H9 (cell line): ENCODE data around the gene KIAA1586. TPM values are rescaled to one million over a fixed set of nuclear protein-coding genes. Genes with fewer than 3 reads are reported as not detected.

Experiments used
- DNase-seq: peaks from one replicate; pipeline ENCODE4 v3.0.0-alpha.2; 2017
- H2AFZ ChIP-seq: one replicate; pipeline ENCODE4 v1.6.1; 2013; ENCODE audit warnings: mild to moderate bottlenecking, low read length, control low read depth, moderate library complexity
- H2AK5ac ChIP-seq: 2 replicates; pipeline ENCODE4 v1.6.1; 2013; ENCODE audit warnings: low read length, control low read depth, mixed read lengths; ENCODE audit not compliant: insufficient read length
- H2BK120ac ChIP-seq: one replicate; pipeline ENCODE4 v1.6.1; 2013; ENCODE audit warnings: low read depth, mild to moderate bottlenecking, low read length, control low read depth, inconsistent platforms; ENCODE audit not compliant: poor library complexity, severe bottlenecking
- H2BK12ac ChIP-seq: 2 replicates; pipeline ENCODE4 v1.6.1; 2013; ENCODE audit warnings: low read length, control low read depth, mixed read lengths, low read depth; ENCODE audit not compliant: insufficient read length
- H2BK15ac ChIP-seq: 2 replicates; pipeline ENCODE4 v1.6.1; 2013; ENCODE audit warnings: low read depth, low read length, control low read depth
- H2BK20ac ChIP-seq: one replicate; pipeline ENCODE4 v1.6.1; 2013; ENCODE audit warnings: low read depth, mild to moderate bottlenecking, low read length, control low read depth, inconsistent platforms; ENCODE audit not compliant: poor library complexity, severe bottlenecking
- H2BK5ac ChIP-seq: 2 replicates; pipeline ENCODE4 v1.6.1; 2013; ENCODE audit warnings: low read length, control low read depth, mixed read lengths; ENCODE audit not compliant: insufficient read length
- H3K14ac ChIP-seq: 2 replicates; pipeline ENCODE4 v1.6.1; 2013; ENCODE audit warnings: low read length, control low read depth; ENCODE audit not compliant: insufficient read depth
- H3K18ac ChIP-seq: 2 replicates; pipeline ENCODE4 v1.6.1; 2013; ENCODE audit warnings: low read depth, mild to moderate bottlenecking, mixed read lengths, low read length, control low read depth; ENCODE audit not compliant: insufficient read length
- H3K23ac ChIP-seq: 2 replicates; pipeline ENCODE4 v1.6.1; 2013; ENCODE audit warnings: low read length, control low read depth, mixed read lengths, low read depth; ENCODE audit not compliant: insufficient read length
- H3K23me2 ChIP-seq: 2 replicates; pipeline ENCODE4 v1.6.1; 2013; ENCODE audit warnings: low read depth, mild to moderate bottlenecking, mixed read lengths, low read length, control low read depth; ENCODE audit not compliant: insufficient read length, poor library complexity, severe bottlenecking
- H3K27ac ChIP-seq: 2 replicates; pipeline ENCODE4 v1.5.1; 2013; ENCODE audit warnings: low read length, control low read depth, mixed read lengths, low read depth; ENCODE audit not compliant: insufficient read length
- H3K27me3 ChIP-seq: 2 replicates; pipeline ENCODE4 v1.6.1; 2013; ENCODE audit warnings: low read length, control low read depth, inconsistent platforms; ENCODE audit not compliant: insufficient read depth
- H3K4ac ChIP-seq: 2 replicates; pipeline ENCODE4 v1.6.1; 2013; ENCODE audit warnings: low read depth, mild to moderate bottlenecking, control low read depth, inconsistent platforms, low read length, moderate library complexity
- H3K4me1 ChIP-seq: 2 replicates; pipeline ENCODE4 v1.6.1; 2013; ENCODE audit warnings: low read length, control low read depth, inconsistent platforms; ENCODE audit not compliant: insufficient read depth
- H3K4me2 ChIP-seq: 2 replicates; pipeline ENCODE4 v1.6.1; 2013; ENCODE audit warnings: low read length, control low read depth, mixed read lengths; ENCODE audit not compliant: insufficient read length, insufficient read depth
- H3K56ac ChIP-seq: 2 replicates; pipeline ENCODE4 v1.6.1; 2013; ENCODE audit warnings: low read depth, mild to moderate bottlenecking, mixed read lengths, low read length, control low read depth; ENCODE audit not compliant: insufficient read length
- H3K79me1 ChIP-seq: 2 replicates; pipeline ENCODE4 v1.6.1; 2013; ENCODE audit warnings: low read depth, mild to moderate bottlenecking, moderate library complexity, low read length, control low read depth, inconsistent platforms; ENCODE audit not compliant: insufficient read depth, poor library complexity, severe bottlenecking
- H3K79me2 ChIP-seq: 2 replicates; pipeline ENCODE4 v1.6.1; 2013; ENCODE audit warnings: low read length, control low read depth, inconsistent platforms; ENCODE audit not compliant: insufficient read depth
- H3K9ac ChIP-seq: 2 replicates; pipeline ENCODE4 v1.6.1; 2013; ENCODE audit warnings: low read length, control low read depth, mixed read lengths; ENCODE audit not compliant: insufficient read length; ENCODE audit errors: extremely low read depth
- H3K9me3 ChIP-seq: one replicate; pipeline ENCODE4 v1.6.1; 2013; ENCODE audit warnings: low read depth, low read length, inconsistent platforms; ENCODE audit not compliant: control insufficient read depth
- H3T11ph ChIP-seq: one replicate; pipeline ENCODE4 v1.6.1; 2013; ENCODE audit warnings: mild to moderate bottlenecking, low read length, control low read depth, inconsistent platforms
- H4K20me1 ChIP-seq: one replicate; pipeline ENCODE4 v1.6.1; 2013; ENCODE audit not compliant: control insufficient read depth, insufficient read length, insufficient read depth
- H4K5ac ChIP-seq: 2 replicates; pipeline ENCODE4 v1.6.1; 2013; ENCODE audit warnings: low read depth, mild to moderate bottlenecking, mixed read lengths, low read length, control low read depth; ENCODE audit not compliant: insufficient read length
- H4K8ac ChIP-seq: replicated peaks from 2 replicates; pipeline ENCODE4 v1.6.1; 2013; ENCODE audit warnings: low read length, control low read depth, mixed read lengths, low read depth; ENCODE audit not compliant: insufficient read length
- H4K91ac ChIP-seq: 2 replicates; pipeline ENCODE4 v1.6.1; 2013; ENCODE audit warnings: low read depth, mild to moderate bottlenecking, moderate library complexity, mixed read lengths, low read length, control low read depth; ENCODE audit not compliant: insufficient read length
- H3K27ac Mint-ChIP-seq, 3 experiments: 2 replicates in 2 of 3; 3 replicates in 1 of 3; pipeline ENCODE4 v1.8.0; 2020 to 2021; ENCODE audit warnings: mixed read lengths in 3 of 3, mild to moderate bottlenecking in 1 of 3, moderate library complexity in 1 of 3
- H3K27me3 Mint-ChIP-seq: 2 replicates; pipeline ENCODE4 v1.8.0; 2021; ENCODE audit warnings: low read depth, mild to moderate bottlenecking, moderate library complexity, mixed read lengths
- H3K36me3 Mint-ChIP-seq, 3 experiments: 2 replicates in 2 of 3; 3 replicates in 1 of 3; pipeline ENCODE4 v1.8.0; 2020 to 2021; ENCODE audit warnings: low read depth in 3 of 3, mixed read lengths in 3 of 3; ENCODE audit not compliant: insufficient read depth in 1 of 3
- H3K4me1 Mint-ChIP-seq, 2 experiments: 2 replicates each; pipeline ENCODE4 v1.8.0; 2020; ENCODE audit warnings: mixed read lengths in 2 of 2
- H3K4me3 Mint-ChIP-seq, 2 experiments: 2 replicates in 1 of 2; 3 replicates in 1 of 2; pipeline ENCODE4 v1.8.0; 2020 to 2021; ENCODE audit warnings: mild to moderate bottlenecking in 2 of 2, mixed read lengths in 2 of 2, moderate library complexity in 1 of 2
- H3K9me3 Mint-ChIP-seq, 2 experiments: 2 replicates in 1 of 2; 3 replicates in 1 of 2; pipeline ENCODE4 v1.8.0; 2020; ENCODE audit warnings: mild to moderate bottlenecking in 2 of 2, mixed read lengths in 2 of 2, moderate library complexity in 1 of 2
- WGBS: extraction: QIAGEN DNeasy Blood & Tissue Kit; methylation state at CpG from one replicate; pipeline ENCODE4 v1.1.7; 2013; ENCODE audit warnings: missing lambda C conversion rate, low lambda C conversion rate, mixed read lengths; ENCODE audit not compliant: insufficient read length; ENCODE audit errors: extremely low coverage; 5-methylcytosine and 5-hydroxymethylcytosine counted together
- total RNA-seq: library from RNA; stranded (reverse); gene quantifications from 2 replicates; pipeline ENCODE4 v1.2.1, GENCODE V29; 2021
- TF ChIP-seq, protein P1 (sequence below): fragments of 200-600 bp; sonication (generic); conservative IDR thresholded peaks from 3 replicates; pipeline ENCODE4 v1.8.0; 2021; ENCODE audit warnings: antibody characterized with exemption, mild to moderate bottlenecking

KIAA1586 gene
- total RNA-seq, 1 experiment from 2014 or later = 33.3 TPM

GRCh38 chr6:57074383-57074782 lies 27.9 kb downstream of the KIAA1586 start:
- Histone ChIP-seq H3K14ac (no peak overlapping the region), H3K18ac (no peak overlapping the region), H3K23ac (no peak overlapping the region), H3K79me2 (no peaks in the 10 kb centered on the region), H4K8ac (no peak overlapping the region), H2BK20ac (no peak overlapping the region), H2AFZ (no peak overlapping the region), H3K4ac (no peak overlapping the region), H3K4me1 (peaks cover 9% of the 10 kb centered on the region; the same call in 1 of the 2 replicates), H3K9ac (no peak overlapping the region), H3K27ac (no peak overlapping the region), H2BK12ac (no peak overlapping the region), H3K4me2 (no peak overlapping the region), H2BK15ac (no peak overlapping the region), H3K79me1 (no peaks in the 10 kb centered on the region), H2BK120ac (no peak overlapping the region), H2BK5ac (no peak overlapping the region), H4K20me1 (no peaks in the 10 kb centered on the region), H3K23me2 (no peaks in the 10 kb centered on the region), H4K91ac (no peak overlapping the region), H2AK5ac (no peak overlapping the region), H4K5ac (no peak overlapping the region), H3K27me3 (no peaks in the 10 kb centered on the region), H3K56ac (no peak overlapping the region), H3T11ph (no peak overlapping the region), H3K9me3 (no peaks in the 10 kb centered on the region)
- DNase-seq = no peak
- Mint-ChIP-seq H3K27ac (no peak overlapping the region; a peak in 1 of 7 replicates), H3K27me3 (peaks cover 2% of the 10 kb centered on the region; the same call in 1 of the 2 replicates), H3K4me1 (peaks cover 24 to 32% of the 10 kb centered on the region in 2 experiments), H3K4me3 (no peak overlapping the region), H3K9me3 (peaks cover 0 to 5% of the 10 kb centered on the region in 2 experiments; a peak in 1 of 5 replicates), H3K36me3 (peaks cover 8 to 11% (median 8%) of the 10 kb centered on the region in 3 experiments; a peak in 6 of 7 replicates)
- WGBS = no CpG with 5 or more reads among the region's 8 CpGs
- TF ChIP-seq, protein P1, sequence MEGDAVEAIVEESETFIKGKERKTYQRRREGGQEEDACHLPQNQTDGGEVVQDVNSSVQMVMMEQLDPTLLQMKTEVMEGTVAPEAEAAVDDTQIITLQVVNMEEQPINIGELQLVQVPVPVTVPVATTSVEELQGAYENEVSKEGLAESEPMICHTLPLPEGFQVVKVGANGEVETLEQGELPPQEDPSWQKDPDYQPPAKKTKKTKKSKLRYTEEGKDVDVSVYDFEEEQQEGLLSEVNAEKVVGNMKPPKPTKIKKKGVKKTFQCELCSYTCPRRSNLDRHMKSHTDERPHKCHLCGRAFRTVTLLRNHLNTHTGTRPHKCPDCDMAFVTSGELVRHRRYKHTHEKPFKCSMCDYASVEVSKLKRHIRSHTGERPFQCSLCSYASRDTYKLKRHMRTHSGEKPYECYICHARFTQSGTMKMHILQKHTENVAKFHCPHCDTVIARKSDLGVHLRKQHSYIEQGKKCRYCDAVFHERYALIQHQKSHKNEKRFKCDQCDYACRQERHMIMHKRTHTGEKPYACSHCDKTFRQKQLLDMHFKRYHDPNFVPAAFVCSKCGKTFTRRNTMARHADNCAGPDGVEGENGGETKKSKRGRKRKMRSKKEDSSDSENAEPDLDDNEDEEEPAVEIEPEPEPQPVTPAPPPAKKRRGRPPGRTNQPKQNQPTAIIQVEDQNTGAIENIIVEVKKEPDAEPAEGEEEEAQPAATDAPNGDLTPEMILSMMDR = no peak
